Measurements from ENCODE around the gene CCR7. TPM values are rescaled to one million over a fixed set of nuclear protein-coding genes. Genes with fewer than 3 reads are reported as not detected.

Gene CCR7
- total and polyA plus RNA-seq, 2 of the 13 experiments (the other 11 are each of a cell fraction or from before 2014, with no cell fraction given) = 0.04 to 0.53 TPM

DNA sequence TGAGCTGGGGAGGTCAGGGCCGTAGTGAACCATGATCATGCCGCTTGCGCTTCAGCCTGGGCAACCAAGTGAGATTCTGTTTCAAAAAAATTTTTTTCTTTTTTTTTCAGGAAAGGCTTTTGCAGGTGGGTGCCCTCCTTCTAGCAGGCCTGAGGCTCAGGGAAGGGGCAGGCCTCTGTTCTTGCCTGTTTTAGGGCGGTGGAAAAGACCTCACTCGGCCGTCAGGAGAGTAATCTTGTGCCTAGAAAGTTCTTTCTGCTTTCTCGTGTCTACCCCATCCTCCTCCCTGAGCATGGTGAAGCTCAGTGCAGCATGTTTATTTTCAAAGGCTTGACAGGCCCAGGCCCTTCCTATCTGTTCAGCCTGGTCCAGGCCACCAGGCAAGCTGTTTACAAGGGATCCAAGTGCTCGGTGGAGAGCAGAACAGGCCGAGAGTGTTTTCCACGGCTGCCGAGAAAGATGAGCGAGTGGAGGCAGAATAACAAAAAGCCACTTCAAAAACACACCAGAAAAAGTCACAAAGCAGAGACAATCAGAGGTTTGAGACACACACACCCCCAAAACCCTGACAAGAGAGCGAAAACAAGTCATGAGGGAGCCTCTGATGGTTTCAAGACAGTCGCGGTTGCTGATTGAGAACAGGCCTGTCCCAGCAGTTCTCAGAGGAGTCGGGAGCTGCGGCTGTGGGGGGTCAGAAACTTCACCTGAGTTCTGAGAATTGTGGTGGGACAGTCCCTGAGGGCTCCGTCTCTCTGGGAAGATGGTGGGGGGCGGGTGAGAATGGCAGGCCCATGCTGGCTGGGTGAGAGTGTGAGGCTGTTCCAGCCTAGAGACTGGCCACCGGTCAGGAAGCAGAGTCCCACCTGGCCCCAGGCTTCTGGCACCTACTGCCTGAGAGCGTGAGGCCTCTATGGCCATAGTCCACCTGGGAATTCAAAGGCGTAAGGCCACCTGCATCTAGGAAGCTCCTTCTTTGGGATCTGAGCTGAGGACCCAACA lies 37.5 kb upstream of the CCR7 start:
- ChIA-PET POLR2A (no interaction called here), CTCF (ENCODE audit: low intra/inter-chr PET ratio, low total read pairs) (no interaction called here)
- H3K9ac ChIP-seq (ENCODE audit: insufficient read depth, low read depth, low read length) = no peak overlapping the region
- H4K20me1 ChIP-seq (ENCODE audit: insufficient read depth, low read length) = no peaks in the 10 kb centered on the region
- H3K27me3 ChIP-seq (ENCODE audit: control insufficient read depth in 1 of 2, insufficient read depth in 2 of 2, low read length in 2 of 2) = peaks cover 1 to 10% of the 10 kb centered on the region in 2 experiments; a peak in 3 of 5 replicates
- no peaks in the 10 kb centered on the region for H3K79me2 ChIP-seq (ENCODE audit: insufficient read depth, low read length)
- ATAC-seq = peak; percentile 22; the same call in 1 of the 3 replicates
- H3K4me1 ChIP-seq (ENCODE audit: insufficient read depth, low read length) = peaks cover 24% of the 10 kb centered on the region
- no peak overlapping the region for H3K27ac ChIP-seq (ENCODE audit: extremely low read length, insufficient read depth, low read length)
- no peak overlapping the region for H2AFZ ChIP-seq (ENCODE audit: low read length)
- in situ Hi-C loops (cut with HindIII; ENCODE audit: extremely low pct_ligation_motif_present, low pct_unique_long_range_greater_than_20kb) (no loop called here), intact Hi-C loops (cut with micrococcal nuclease; ENCODE audit: unreplicated experiment) (no loop called here)
- BruUV-seq (replicated peaks) = no TSS peak
- no peaks in the 10 kb centered on the region for H3K9me3 ChIP-seq (ENCODE audit: low read length)
- 61% methylated on average over 22 of the region's 22 CpGs for WGBS (ENCODE audit: low lambda C conversion rate)
- no peak for FAIRE-seq
- DNase-seq (ENCODE audit: low spot score) = no peak
- no peak for TF ChIP-seq ZFYVE20 (CRISPR knock-in tag; IDR thresholded peaks at IDR 0.05; ENCODE audit: borderline replicate concordance, low read depth)
- TF ChIP-seq, protein P1, sequence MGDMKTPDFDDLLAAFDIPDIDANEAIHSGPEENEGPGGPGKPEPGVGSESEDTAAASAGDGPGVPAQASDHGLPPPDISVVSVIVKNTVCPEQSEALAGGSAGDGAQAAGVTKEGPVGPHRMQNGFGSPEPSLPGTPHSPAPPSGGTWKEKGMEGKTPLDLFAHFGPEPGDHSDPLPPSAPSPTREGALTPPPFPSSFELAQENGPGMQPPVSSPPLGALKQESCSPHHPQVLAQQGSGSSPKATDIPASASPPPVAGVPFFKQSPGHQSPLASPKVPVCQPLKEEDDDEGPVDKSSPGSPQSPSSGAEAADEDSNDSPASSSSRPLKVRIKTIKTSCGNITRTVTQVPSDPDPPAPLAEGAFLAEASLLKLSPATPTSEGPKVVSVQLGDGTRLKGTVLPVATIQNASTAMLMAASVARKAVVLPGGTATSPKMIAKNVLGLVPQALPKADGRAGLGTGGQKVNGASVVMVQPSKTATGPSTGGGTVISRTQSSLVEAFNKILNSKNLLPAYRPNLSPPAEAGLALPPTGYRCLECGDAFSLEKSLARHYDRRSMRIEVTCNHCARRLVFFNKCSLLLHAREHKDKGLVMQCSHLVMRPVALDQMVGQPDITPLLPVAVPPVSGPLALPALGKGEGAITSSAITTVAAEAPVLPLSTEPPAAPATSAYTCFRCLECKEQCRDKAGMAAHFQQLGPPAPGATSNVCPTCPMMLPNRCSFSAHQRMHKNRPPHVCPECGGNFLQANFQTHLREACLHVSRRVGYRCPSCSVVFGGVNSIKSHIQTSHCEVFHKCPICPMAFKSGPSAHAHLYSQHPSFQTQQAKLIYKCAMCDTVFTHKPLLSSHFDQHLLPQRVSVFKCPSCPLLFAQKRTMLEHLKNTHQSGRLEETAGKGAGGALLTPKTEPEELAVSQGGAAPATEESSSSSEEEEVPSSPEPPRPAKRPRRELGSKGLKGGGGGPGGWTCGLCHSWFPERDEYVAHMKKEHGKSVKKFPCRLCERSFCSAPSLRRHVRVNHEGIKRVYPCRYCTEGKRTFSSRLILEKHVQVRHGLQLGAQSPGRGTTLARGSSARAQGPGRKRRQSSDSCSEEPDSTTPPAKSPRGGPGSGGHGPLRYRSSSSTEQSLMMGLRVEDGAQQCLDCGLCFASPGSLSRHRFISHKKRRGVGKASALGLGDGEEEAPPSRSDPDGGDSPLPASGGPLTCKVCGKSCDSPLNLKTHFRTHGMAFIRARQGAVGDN (CRISPR knock-in tag; IDR thresholded peaks at IDR 0.05) = peak; percentile 12; the same call in 1 of the 2 replicates
- no peak overlapping the region for H3K4me3 ChIP-seq (replicated peaks in 1 of 3; ENCODE audit: insufficient read depth in 1 of 3, low read depth in 2 of 3, low read length in 3 of 3)
- no peak overlapping the region for H3K4me2 ChIP-seq (ENCODE audit: low read depth, low read length)
- no peaks in the 10 kb centered on the region for H3K36me3 ChIP-seq (replicated peaks in 1 of 2; ENCODE audit: control insufficient read depth in 1 of 2, insufficient read depth in 2 of 2, low read length in 2 of 2)
